OCI-LY3 (cell line): Measurements from ENCODE around the gene RAP1B.

Experiments
- EZH2phosphoT487 ChIP-seq: fragments of 200-600 bp; shearing (Covaris generic); IDR thresholded peaks from 2 replicates; pipeline ENCODE4 v1.6.1; 2018; ENCODE audit warnings: antibody characterized with exemption, mixed run types, low read depth
- TF ChIP-seq, protein P1 (sequence below): fragments of 200-600, 300-600 bp; sonication (generic); IDR thresholded peaks from 2 replicates; pipeline ENCODE4 v1.5.1; 2014; ENCODE audit warnings: antibody characterized with exemption, low read length, low read depth

DNA sequence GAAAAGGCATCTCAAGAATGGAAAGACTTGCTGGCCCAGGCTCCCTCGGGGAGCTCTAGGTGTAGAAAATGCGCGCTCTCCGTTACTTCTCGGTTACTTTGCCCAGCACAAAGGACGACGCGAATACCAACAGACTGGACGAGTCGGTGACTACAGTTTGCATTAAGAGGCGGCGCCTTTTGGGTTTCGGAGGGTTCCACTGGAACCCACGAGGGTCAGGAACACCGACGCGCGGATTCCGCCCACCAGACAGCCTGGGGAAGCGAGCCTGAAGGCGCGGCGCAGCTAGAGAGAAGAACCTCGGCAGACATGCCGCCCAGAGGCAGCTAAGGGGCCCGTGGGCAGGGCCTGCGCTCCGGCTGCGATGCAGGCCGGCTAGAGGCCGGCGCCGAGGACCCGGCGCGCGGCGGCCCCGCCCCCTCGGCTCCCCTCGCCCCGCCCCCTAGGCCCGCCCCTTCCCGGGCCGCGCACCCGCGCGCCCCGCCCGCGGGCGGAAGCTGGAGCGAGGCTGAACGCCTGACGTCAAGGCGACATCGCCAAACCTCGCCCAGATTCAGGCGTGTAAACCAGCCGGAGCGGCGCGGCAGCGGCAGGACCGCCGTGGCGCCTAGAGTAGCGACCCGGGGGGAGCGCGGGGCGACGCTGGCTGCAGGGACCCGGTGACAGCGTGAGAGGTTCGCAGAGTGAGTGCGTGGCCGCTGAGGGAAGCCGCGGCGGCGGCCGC is at the start of gene RAP1B:
- TF ChIP-seq, protein P1, sequence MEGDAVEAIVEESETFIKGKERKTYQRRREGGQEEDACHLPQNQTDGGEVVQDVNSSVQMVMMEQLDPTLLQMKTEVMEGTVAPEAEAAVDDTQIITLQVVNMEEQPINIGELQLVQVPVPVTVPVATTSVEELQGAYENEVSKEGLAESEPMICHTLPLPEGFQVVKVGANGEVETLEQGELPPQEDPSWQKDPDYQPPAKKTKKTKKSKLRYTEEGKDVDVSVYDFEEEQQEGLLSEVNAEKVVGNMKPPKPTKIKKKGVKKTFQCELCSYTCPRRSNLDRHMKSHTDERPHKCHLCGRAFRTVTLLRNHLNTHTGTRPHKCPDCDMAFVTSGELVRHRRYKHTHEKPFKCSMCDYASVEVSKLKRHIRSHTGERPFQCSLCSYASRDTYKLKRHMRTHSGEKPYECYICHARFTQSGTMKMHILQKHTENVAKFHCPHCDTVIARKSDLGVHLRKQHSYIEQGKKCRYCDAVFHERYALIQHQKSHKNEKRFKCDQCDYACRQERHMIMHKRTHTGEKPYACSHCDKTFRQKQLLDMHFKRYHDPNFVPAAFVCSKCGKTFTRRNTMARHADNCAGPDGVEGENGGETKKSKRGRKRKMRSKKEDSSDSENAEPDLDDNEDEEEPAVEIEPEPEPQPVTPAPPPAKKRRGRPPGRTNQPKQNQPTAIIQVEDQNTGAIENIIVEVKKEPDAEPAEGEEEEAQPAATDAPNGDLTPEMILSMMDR, result no peak
- TF ChIP-seq EZH2phosphoT487, result no peak
